NCI-H748 treated with DMSO at 0.1 percent for 48 hours (cell line): ENCODE measurements around the gene CLSTN2.

ENCODE experiments used
- DNase-seq: peaks from one replicate; lab custom pipeline; 2025; lab: John Stamatoyannopoulos, UW

The CLSTN2 gene

DNA sequence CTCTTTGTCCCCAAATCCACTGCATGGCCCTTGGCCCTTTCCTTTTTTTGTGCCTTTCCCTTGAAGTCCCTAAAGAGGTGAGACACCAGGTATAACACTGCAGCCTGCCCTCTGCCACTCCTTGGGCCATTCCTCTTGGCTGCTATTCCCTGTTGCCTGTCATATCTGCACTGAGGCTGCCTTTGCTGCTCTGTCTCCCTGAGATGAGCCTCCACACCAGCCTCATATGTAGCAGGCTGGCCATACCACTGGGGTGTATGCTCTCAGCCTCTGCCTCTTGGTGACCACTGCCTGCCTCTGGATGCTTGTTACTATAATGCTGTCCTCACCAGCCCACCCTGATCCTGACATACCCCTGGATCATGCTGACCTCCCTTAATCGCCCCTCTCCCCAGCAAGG is 252.0 kb downstream of the CLSTN2 start:
- DNase-seq: no peak

DNA sequence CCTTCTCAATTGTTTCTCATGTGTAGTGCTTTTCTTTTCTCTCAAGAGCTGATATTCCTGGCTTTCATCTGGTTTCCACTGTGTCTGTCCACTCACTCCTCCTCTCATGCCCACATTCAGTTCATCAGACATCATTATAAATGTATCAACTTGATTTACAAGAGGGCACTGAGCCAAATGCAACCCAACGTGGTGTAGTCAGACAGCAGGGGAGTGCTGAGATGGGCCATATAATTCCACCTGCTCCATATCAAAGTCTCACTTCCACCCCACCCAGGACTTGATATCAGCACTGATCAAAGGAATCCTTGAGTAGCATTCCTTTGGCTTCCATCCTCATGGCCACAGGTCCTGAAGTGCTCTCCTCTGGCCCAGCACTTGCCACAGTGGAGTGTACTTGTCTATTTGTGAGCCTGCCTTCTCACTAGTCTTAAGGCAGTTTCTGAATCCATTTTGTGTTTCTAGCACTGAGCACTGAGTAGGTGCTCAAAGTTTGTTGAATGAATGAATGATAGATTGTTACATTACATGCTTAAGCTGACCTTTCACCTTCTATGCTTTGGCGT is 252.8 kb downstream of the CLSTN2 start:
- DNase-seq: no peak

DNA sequence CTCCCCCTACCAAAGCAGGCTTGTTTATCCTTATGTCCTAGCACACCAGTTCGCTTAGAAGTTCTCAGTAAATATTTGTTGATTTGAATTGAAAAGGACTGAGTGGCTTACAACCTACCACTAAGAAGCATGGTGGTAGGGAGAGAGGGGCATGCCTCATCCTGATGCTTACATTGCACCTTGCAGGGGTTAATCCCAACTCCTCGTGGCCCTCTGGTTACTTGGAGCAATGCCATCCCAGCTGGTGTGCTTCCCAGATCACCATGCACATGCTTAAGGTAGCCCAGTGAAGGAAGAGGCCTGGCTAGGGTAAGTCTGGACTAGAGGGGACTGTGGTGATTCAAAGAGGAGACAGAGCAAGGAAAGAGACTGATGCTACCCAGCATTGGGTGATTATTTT is 253.3 kb downstream of the CLSTN2 start:
- no peak for DNase-seq

DNA sequence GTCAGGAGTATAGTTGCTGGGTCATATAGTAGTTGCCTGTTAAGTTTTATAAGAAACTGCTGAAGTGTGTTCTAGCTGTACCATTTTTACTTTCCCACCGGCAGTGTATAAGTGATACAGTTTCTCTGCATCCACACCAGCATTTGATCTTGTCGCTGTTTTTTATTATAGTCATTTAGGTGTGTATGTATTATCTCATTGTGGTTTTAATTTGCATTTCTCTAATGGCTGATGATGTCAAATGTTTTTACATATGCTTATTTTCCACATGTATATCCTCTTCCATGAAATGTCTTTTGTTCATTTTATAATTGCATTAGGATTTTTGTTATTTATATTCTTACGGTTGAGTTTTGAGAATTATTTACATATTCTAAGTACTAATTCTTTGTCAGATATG is 254.3 kb downstream of the CLSTN2 start:
- no peak for DNase-seq

DNA sequence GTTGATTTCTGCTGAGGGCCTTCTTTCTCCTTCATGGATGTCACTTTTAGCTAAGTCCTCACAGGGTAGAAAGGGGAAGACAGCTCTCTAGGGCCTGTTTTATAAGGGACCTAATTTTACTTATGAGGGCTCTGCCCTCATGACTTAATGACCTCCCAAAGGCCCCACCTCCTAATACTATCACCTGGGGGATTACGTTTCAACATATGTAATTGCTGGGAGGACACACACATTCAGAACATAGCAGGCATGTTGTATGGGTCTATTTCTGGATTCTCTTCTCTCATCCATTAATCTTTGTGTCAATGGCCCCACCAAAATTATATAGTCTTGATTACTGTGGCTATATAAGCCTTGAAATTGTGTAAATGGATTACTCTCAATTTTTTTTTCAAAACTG is 255.0 kb downstream of the CLSTN2 start:
- DNase-seq: no peak

DNA sequence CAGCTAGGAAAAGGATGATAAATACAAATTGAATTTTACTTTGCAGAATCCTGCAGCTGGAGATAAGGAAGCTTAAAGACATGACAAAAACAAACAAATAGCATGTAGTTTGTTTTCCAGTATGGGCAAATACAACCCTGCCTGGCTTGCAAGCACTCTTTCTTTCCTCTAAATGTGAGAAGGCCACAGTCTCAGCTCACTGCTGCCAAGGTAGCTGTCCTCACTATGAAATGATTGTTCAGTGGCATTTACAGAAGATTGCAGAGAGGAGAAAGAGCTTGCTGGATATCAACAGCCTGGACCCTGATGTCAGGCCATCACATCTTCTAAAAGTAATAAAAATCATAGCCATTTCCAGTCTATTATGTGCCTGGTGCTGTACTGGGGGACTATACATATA is 262.0 kb downstream of the CLSTN2 start:
- no peak for DNase-seq

DNA sequence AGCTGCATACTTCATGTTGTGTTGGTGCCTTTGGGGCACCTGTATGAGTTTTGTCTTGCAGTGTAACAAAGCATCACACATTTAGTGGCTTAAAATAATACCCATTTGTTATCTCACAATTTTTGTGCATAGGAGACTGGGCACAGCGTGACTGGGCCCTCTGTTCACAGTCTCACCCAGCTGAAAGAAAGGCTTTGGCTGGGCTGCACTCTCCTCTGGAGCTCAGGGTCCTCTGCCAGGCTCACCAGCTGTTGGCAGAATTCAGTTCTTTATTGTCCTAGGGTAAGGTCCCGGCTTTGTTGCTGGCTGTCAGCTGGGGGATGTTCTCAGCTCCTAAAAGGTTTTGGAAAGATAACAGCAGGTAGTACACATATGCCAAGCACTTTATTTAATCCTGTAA is 263.3 kb downstream of the CLSTN2 start:
- no peak for DNase-seq

DNA sequence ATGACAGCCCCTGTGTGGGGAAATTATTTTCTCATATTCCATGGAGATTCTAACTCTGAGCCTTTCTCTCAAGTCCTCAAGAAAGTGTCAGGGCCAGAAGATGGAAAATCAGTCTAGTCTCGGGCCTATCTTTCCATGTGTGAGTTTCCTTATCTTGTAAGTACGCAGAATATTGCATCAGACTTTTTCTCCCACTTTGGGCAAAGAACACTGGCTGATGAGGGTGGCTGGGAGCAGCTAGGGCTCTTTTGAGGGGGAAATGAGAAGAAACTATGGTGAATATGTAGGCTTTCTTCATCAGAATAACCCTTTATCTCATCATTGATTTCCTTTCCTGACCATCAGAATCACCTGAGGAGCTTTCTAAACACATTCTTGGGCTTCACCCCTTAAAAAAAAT is 264.0 kb downstream of the CLSTN2 start:
- no peak for DNase-seq

DNA sequence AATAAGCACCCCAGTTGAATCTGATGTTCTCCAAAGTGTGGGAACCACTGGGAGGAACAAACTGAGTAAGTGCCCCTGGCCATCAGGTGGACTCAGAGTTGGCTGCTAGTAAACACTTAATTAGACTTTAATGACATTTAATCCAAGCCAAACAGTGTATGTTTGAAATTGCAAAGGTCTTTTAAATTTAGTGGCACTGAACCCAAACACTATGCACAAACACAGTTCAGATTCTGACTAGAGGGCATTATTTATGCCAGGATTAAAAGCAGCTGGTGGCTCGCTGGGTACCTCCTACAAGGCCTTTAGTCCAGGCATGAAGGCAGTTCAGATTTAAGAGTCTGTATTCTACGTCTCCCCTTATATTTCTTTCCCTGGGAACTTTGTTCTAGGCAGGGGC is 264.8 kb downstream of the CLSTN2 start:
- peak; percentile 43 for DNase-seq

DNA sequence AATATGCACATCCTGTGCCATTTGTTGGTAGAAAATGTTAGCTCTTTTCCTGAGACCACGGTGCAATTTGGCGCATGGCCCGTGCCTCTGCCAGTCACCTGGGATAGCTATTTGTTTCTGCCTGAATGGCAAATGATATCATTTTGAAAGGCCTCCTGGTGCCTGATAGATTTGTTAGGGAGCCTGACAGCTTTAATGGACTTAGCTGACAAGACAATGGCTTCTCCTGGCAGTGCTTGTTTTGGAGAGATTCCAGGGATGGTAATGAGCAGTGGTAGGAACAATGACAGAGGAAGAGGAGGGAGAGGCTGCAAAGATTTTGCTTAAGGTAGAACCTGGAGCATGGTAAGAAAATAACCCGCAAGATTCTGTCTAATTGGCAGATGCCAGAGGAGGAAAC is 268.5 kb downstream of the CLSTN2 start:
- peak; percentile 66 for DNase-seq

DNA sequence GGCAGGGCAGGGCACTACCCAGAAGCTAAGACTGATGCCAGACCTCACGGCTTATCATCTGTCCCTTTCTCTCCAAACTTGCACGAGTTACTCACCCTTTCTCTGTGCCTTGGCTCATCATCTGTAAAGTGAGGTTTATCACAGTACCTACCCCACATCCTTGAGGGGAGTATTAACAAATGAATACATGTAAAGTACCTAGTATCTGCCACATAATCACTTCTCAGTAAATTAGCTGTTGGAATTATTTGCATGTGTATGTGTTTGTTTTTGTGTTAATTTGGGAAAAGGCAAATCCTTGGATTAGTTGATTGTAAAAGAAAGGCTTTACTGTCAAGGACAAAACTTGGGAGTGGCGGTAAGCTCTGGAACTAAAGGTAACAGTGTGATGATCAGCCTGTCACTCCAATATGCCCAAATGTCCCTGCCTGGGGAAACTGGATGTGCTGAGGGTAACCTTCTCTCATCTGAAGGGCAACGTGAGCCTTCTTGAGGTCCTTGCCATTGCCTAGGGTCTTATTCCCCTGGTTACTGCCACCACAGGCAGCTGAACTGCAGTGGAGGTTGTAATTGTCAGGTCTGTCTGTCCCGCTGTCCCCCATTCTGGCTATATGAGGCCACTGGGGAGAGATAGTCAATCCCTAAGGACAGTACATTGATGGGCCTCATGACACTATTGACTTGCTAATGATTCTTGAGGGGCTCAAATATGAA is 269.4 kb downstream of the CLSTN2 start:
- no peak for DNase-seq

DNA sequence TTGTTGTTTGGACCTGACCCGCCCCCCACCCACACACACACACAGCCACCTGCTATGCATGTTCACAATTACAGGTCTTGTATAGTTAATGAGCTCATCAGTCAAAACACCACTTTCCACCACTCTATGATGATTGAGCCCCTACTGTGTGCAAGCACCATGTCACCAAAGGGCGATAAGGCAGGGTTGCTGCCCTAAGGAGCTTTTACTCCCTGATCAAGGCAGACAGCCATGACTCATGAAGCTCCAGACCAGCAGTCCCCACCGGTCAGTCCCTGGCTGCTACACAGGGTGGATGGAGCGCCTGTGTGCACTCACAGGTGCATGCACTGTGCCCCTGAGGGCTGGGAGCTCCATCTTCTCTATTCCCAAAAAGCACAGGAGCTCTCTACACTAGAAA is 270.6 kb downstream of the CLSTN2 start:
- no peak for DNase-seq

DNA sequence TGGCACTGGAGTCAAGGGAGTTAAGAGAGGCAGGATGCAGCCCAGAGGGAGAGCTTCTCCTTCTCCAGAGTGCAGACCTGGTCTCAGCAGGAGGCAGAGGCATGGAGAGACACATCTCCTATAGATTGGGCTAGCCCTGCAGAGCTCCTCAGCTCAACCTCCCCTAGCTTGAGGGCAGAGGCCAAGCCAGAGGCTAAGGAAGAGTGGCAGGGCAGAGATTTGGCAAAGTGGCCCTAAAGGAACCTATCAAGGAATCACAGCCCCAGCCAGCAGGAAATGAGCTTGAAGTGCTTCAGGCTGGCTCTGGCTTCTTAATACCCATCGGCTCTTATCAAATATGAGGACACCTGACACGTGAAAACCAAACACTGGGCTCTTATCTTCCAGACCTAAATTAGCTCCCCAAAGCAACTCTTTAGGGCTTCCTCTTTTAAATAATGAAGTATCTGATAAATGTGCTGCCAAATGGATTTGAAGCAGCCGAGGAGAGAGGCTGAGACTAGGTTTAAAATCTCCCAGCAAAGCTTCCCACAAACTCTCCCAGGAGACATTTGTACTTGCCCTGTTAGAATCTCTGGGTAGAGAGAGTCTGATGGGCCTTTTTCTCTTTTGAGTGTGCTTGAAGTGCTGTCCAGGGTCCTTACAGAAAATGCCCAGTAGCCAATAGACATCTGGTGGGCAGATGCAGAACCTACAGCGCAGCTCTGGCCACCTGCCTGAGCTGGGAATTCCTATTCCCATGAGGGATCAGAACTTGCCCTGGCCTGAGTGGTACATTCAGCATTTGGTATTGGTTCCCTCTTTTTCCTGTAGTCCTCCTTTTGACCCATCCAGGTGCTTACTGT is 271.4 kb downstream of the CLSTN2 start:
- DNase-seq: no peak

DNA sequence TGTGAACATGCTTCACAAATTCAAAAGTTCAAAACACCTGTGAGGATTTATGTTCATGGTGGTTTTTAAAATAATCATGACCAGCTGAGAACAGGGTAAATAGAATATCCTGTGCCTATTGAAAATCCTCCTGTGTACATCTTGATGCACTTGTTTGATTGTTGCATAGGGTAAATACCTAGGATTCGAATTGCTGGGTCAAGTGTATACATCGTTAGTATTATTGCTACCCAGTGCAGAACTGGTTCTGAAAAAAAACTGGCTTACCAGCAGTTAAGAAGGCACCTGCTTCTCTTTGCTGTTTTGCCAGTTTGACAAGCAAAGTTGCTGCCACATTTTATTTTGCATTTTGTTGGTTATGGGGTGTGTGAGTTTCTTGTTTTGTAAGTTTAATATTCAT is 272.6 kb downstream of the CLSTN2 start:
- peak; percentile 32 for DNase-seq

DNA sequence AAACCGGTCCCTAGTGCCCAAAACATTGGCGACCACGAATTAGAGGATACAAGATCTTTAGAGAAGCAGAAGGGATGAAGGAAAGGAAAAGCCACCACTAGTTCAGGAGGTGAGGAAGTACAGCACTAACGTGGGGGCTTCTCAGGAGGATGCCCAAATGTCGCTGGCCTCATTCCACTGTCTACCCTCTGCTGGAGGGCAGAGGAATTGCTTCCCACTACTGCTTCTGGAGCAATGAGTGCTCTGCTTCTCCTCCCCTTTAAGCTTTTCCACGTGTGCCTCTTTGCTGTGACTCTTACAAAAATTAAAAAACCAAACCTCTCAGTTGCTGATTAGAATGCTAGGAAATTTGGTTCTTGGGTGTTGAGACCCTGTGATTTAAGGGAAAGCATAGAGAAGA is 281.3 kb downstream of the CLSTN2 start:
- no peak for DNase-seq

DNA sequence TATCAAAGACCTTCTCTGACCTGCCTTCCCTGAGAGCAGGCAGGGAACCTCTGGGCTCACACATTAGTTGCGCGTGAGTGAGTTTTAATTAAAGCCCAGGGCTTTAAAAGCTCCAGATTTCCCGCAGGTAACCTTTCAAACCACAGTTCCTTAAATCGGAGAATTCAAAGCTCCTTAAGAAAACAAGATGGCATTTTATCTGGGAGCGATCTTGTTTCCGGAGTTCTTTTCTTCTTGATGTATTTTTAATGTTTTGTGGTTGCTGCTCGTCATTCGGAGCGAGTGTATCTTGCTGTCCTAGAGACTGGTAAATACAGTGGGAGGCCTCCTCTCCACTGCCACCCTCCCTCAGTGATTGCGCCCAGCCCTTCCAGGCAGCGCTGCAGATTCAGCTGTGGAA is 284.3 kb downstream of the CLSTN2 start:
- DNase-seq: no peak

DNA sequence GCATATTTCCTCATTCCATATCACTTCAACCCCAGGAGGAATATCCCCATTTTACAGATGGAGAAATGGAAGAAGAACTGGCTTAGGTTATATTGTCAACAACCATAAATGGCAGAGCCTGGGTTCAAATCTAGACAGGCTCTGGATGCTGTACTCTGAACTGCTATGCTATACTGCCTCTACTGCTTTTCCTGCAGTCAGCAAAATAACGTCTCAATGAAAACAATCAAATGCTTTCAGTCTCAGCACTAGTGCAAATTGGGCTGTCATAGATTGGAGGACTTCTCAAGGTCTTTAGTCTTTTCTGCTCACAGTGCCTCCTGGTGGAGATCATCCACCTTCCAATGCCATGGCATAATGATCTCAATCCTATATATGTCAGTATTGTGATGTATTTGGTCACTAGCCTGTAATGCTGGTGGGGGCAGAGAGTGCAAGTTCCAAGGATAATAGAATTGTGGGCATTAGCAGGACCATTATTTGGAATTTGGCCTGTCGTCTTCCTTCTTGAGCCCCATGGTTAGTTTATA is 285.0 kb downstream of the CLSTN2 start:
- no peak for DNase-seq

DNA sequence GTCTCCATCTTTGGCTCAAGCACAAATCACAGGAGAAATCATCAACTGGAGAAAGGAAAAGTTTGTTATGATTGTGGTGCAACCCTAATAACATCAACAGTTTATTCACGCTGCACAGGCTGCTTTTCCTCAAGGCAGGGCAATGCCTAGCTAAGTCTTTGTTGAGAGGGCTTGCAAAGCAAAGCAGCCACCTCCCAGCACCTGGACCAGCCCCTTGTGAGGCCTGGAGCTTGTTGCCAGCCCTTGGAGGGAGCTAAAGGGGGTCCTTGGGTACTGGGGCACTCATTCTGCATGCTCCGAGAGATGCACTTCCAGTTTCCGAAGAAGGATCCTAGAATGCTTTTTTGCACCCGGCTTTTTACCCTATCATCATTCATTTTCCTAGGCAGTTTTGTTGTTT is 288.2 kb downstream of the CLSTN2 start:
- DNase-seq: no peak

DNA sequence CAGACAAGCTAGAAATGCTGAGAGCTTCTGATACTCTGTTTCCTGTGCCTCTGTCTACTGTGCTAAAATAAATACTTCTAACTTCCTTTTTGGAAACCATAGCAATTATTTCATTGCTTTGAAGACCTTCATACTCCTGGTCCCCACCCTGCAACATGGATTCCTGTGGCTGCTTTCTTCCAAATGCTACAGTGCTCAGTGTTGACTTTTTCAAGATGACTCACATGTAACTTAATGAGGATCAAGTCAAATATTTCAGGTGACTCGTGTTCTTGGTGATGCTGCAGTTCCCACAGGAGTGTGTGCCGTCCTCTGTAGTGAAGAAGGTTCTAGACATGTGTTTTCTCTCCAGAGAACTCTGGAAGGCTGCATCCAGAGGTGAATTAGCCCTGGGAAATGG is 288.6 kb downstream of the CLSTN2 start:
- no peak for DNase-seq

DNA sequence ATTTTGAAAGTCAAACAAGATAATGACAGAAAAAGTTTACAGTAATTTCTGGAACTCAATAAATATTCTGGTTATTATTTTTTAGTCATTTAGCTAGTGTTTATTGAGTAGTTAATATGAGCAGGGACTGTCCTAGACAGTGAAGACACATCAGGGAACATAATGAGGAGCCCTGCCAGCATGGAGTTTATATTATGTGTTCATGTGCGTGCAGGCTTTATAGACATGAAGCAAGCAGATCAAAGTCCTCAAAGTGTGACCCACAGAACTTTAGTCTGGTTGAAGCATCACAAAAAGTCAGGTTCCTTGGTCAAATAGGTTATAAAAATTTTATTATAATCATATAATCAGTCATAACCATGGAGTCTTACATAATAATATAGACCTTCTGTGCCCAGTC is 289.3 kb downstream of the CLSTN2 start:
- no peak for DNase-seq

DNA sequence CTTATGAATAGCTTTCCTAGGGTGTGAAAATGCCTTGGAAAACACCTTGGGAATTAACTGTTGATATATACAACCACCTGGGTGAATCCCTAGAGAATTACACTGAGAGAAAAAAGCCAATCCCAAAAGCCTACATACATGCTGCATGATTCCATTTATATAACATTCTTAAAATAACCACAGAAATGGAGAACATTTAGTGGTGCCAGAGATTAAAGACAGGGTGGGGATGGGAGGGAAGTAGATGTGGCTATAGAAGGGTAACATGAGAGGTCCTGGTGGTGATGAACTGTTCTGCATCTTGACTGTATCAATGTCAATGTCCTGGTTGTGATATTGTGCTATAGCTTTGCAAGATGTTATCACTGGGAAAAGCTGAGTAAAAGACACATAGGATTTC is 291.0 kb downstream of the CLSTN2 start:
- DNase-seq: no peak

DNA sequence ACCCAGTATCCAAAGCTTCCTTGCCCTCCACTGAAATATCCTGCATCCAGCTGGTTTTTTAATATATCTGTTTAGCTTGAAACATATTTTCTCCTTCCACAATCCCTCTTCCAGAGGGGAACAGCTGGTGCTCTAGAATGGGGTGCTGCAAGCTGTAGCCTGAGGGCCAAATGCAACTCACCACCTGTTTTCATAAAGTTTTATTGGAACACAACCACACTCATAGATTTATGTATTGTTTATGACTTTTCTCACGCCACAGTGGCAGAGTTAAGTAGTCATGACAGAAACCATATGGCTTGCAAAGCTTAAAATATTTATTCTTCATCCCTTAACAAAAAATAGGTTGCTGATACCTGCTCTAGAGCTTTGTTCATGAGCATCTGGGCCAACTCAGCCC is 298.7 kb downstream of the CLSTN2 start:
- DNase-seq: no peak

DNA sequence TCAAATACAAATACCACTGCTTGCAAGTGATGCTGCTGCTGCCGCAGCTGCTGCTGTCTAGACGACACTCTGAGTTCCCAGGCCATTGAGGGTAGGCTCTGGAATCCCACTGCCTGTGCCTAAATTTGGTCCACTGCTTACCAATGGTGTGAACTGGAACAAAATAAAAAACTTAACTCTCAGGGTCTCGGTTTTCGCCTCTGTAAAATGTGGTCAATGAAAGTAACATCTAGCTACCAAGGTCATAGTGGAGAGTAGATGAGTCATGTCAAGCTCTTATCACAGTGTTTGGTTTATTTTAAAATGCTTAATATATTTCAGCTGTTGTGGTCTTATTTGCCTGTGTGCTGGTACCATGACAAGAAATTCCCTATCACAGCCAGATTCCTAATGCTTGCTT is 299.3 kb downstream of the CLSTN2 start:
- DNase-seq: no peak
